MCF 10A (cell line): ENCODE results near the gene IFT20. TPM values are rescaled to one million over a fixed set of nuclear protein-coding genes. Genes with fewer than 3 reads are reported as not detected.
"Not testable (repeated sequence)": the region's sequence is repeated elsewhere in the genome, so short reads cannot be mapped to it uniquely, and the experiment has no call there.

Experiments used
- BruUV-seq: library from RNA; stranded (reverse); fragments of 400-500 nt; replicated peaks from 2 replicates; lab custom pipeline; 2021; lab: Mats Ljungman, UMichigan
- CTCF ChIA-PET: fragments of 300-600 bp; sonication (Branson Sonifier 250); formaldehyde crosslinking; extraction: SDS; loops from one replicate; lab custom pipeline; 2021; ENCODE audit warnings: antibody characterized with exemption, inconsistent platforms; lab: Yijun Ruan, JAX
- POLR2A ChIA-PET: fragments of 300-600, 350-650 bp; sonication (Branson Sonifier 250); formaldehyde crosslinking; extraction: SDS; loops from one replicate; lab custom pipeline; 2020; ENCODE audit warnings: antibody characterized with exemption, inconsistent platforms; lab: Yijun Ruan, JAX
- DNase-seq: peaks from one replicate; pipeline ENCODE4 v3.0.0-alpha.2; 2018; ENCODE audit not compliant: unreplicated experiment
- H3K27ac Mint-ChIP-seq: one replicate; pipeline ENCODE4 v1.8.0; 2022; ENCODE audit warnings: mild to moderate bottlenecking, low read depth, mixed read lengths; ENCODE audit not compliant: unreplicated experiment
- H3K27me3 Mint-ChIP-seq: one replicate; pipeline ENCODE4 v1.8.0; 2022; ENCODE audit warnings: mixed read lengths; ENCODE audit not compliant: insufficient read depth, unreplicated experiment
- H3K36me3 Mint-ChIP-seq: one replicate; pipeline ENCODE4 v1.8.0; 2022; ENCODE audit warnings: mild to moderate bottlenecking, moderate library complexity, mixed read lengths; ENCODE audit not compliant: insufficient read depth, unreplicated experiment
- H3K4me1 Mint-ChIP-seq: one replicate; pipeline ENCODE4 v1.8.0; 2022; ENCODE audit warnings: mixed read lengths; ENCODE audit not compliant: insufficient read depth, unreplicated experiment
- H3K4me3 Mint-ChIP-seq: one replicate; pipeline ENCODE4 v1.8.0; 2022; ENCODE audit warnings: mild to moderate bottlenecking, moderate library complexity, mixed read lengths; ENCODE audit not compliant: unreplicated experiment
- H3K9me3 Mint-ChIP-seq: one replicate; pipeline ENCODE4 v1.8.0; 2022; ENCODE audit warnings: mixed read lengths; ENCODE audit not compliant: unreplicated experiment
- intact Hi-C: fragments of 100-400 bp; cut with micrococcal nuclease; formaldehyde crosslinking; loops from 2 replicates; pipeline ENCODE4 v1.14.1; 2022
- total RNA-seq: library from RNA; stranded (reverse); gene quantifications from 2 replicates; pipeline ENCODE4 v1.2.3, GENCODE V29; 2022
- TF ChIP-seq, protein P1 (sequence below): fragments of 200-600 bp; IDR thresholded peaks from one replicate; pipeline ENCODE4 v1.8.0; 2022; ENCODE audit warnings: antibody characterized with exemption, mild to moderate bottlenecking; ENCODE audit not compliant: unreplicated experiment

Gene IFT20
- total RNA-seq, 1 experiment from 2014 or later, result 29.3 TPM

DNA sequence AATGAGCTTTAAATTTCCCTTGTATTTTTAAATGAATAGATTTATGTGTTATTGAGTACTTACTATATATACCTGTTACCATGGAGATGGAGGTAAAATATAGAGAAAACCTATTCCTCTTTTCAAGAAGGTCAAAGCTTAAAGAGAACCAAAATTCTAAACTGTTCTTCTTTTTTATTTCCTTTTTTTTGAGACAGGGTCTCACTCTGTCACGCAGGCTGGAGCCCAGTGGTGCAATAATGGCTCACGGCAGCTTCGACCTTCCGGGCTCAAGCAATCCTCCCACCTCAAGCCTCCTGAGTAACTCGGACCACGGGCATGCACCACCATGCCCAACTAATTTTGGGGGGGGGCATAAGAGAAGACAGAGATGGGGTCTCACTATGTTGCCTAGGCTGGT lies 41.3 kb downstream of the IFT20 start:
- ChIA-PET POLR2A (no interaction called here), CTCF (interaction anchor here (0.7 to 0.9 kb wide), 2 partner anchors 43 to 259 kb away, joined by 3 read pairs; no protein-coding TSS in a partner anchor)
- DNase-seq, result no peak
- Mint-ChIP-seq H3K36me3 (no peaks in the 10 kb centered on the region), H3K9me3 (no peaks in the 10 kb centered on the region), H3K4me3 (no peak overlapping the region), H3K27me3 (no peaks in the 10 kb centered on the region), H3K4me1 (no peaks in the 10 kb centered on the region), H3K27ac (no peak overlapping the region)
- BruUV-seq, result no TSS peak
- TF ChIP-seq, protein P1, sequence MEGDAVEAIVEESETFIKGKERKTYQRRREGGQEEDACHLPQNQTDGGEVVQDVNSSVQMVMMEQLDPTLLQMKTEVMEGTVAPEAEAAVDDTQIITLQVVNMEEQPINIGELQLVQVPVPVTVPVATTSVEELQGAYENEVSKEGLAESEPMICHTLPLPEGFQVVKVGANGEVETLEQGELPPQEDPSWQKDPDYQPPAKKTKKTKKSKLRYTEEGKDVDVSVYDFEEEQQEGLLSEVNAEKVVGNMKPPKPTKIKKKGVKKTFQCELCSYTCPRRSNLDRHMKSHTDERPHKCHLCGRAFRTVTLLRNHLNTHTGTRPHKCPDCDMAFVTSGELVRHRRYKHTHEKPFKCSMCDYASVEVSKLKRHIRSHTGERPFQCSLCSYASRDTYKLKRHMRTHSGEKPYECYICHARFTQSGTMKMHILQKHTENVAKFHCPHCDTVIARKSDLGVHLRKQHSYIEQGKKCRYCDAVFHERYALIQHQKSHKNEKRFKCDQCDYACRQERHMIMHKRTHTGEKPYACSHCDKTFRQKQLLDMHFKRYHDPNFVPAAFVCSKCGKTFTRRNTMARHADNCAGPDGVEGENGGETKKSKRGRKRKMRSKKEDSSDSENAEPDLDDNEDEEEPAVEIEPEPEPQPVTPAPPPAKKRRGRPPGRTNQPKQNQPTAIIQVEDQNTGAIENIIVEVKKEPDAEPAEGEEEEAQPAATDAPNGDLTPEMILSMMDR, result no peak
- intact Hi-C loops, result no loop called here

DNA sequence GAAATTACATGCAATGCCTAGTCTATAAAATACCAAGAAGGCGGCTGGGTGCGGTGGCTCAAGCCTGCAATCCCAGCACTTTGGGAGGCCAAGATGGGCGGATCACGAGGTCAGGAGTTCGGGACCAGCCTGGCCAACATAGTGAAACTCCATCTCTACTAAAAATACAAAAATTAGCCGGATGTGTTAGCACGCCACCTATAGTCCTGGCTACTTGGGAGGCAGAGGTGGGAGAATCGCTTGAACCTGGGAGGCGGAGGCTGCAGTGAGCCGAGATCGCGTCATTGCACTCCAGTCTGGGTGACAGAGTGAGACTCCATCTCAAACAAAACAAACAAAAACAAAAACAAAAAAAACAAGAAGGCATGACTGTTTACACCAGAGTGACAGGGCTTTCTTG lies 42.4 kb downstream of the IFT20 start:
- H3K27ac Mint-ChIP-seq, CTCF ChIA-PET, H3K4me3 Mint-ChIP-seq: not testable (repeated sequence)

DNA sequence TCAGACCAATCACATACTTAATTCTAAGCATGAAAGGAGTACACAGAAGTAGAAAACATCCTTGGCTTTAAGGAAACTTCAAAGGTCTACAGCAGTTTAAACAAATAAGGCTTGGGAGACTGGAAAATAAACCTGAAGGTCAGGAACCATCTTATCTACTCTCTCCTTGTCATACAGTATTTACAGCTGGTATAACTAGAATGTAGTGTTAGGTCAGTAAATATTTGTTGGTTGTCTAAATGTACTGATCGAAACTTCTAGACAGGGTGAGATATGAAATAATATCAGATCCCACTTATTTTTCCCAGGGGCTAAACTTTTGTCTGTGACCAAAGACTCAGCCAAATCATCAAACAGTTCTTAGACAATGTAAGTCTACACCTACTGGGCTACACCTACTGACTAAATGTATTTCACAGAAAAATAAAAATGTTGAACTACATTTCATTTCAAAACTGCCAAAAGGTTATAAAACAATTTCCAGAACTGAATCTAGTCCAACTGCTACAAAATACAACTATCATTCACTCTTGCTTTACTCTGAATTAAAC lies 43.4 kb downstream of the IFT20 start:
- Mint-ChIP-seq H3K27ac (no peak overlapping the region), H3K9me3 (no peaks in the 10 kb centered on the region), H3K27me3 (no peaks in the 10 kb centered on the region), H3K4me1 (no peaks in the 10 kb centered on the region), H3K36me3 (no peaks in the 10 kb centered on the region), H3K4me3 (no peak overlapping the region)
- no peak for DNase-seq
- intact Hi-C loops, result no loop called here
- ChIA-PET CTCF (no interaction called here), POLR2A (no interaction called here)
- TF ChIP-seq, protein P1, result no peak
- BruUV-seq, result no TSS peak

More for the DNA sequence above, 42.4 kb downstream of the IFT20 start:
- H3K9me3 Mint-ChIP-seq, H3K27me3 Mint-ChIP-seq, intact Hi-C loops, POLR2A ChIA-PET, H3K4me1 Mint-ChIP-seq, H3K36me3 Mint-ChIP-seq, BruUV-seq, DNase-seq: not testable (repeated sequence)

DNA sequence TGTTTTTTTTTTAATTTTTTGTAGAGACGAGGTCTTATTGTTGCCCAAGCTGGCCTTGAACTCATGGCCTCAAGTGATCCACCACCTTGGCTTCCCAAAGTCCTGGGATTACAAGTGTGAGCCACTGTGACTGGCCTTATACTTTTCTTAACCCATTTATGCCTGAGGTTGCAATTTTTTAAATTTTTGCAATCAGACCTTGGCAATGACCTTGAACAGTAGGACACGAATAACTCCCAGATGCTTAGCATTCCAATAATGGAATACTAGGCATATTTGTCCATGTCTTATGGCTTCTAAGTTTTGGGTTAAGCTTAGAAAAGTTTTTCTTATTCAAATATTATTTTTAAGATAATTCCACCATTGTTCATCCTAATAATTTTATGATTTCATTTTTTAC lies 44.6 kb downstream of the IFT20 start:
- DNase-seq, result no peak
- H3K27ac Mint-ChIP-seq, result no peak overlapping the region
- H3K4me3 Mint-ChIP-seq, result no peak overlapping the region
- intact Hi-C loops, result no loop called here
- POLR2A ChIA-PET, result no interaction called here
- CTCF ChIA-PET, result interaction anchor here (0.7 to 0.8 kb wide), 2 partner anchors 25 to 57 kb away, joined by 3 to 4 read pairs; no protein-coding TSS in a partner anchor
- no peaks in the 10 kb centered on the region for H3K36me3 Mint-ChIP-seq
- no peaks in the 10 kb centered on the region for H3K9me3 Mint-ChIP-seq
- no peaks in the 10 kb centered on the region for H3K27me3 Mint-ChIP-seq
- no peaks in the 10 kb centered on the region for H3K4me1 Mint-ChIP-seq
- TF ChIP-seq, protein P1, result no peak
- no TSS peak for BruUV-seq

DNA sequence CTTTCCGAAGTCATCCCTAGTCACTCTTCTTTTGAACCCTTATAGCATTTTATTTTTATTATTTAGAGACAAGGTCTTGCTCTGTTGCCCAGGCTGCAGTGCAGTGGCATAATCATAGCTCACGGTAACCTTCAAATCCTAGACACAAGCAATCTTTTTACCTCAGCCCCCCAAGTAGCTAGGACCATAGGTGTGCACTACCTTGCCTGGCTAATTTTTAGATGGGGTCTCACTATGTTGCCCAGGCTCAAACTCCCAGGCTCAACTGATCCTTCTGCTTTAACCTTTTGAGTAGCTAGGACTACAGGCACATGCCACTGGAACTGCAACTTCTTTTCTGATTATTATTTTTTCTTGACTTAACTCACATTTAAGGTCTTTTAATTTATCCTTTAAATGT lies 49.3 kb downstream of the IFT20 start:
- intact Hi-C loops, result no loop called here
- Mint-ChIP-seq H3K27me3 (no peaks in the 10 kb centered on the region), H3K4me1 (peaks cover 19% of the 10 kb centered on the region), H3K4me3 (no peak overlapping the region), H3K9me3 (no peaks in the 10 kb centered on the region), H3K36me3 (no peaks in the 10 kb centered on the region), H3K27ac (no peak overlapping the region)
- CTCF ChIA-PET, result interaction anchor here (1.7 kb wide), 1 partner anchor 47 kb away, joined by 6 read pairs; no protein-coding TSS in a partner anchor
- no TSS peak for BruUV-seq
- DNase-seq, result no peak
- TF ChIP-seq, protein P1, result no peak
- POLR2A ChIA-PET, result no interaction called here
